IMR-90 (cell line): ENCODE measurements around the gene EPB41L2. TPM values are rescaled to one million over a fixed set of nuclear protein-coding genes. Genes with fewer than 3 reads are reported as not detected.

Experiments used
- ATAC-seq: fragments of 200-7000 bp; cut with Tn5 transposase; 2 replicates; pipeline ENCODE4 v1.9.1; 2020; ENCODE audit warnings: low read depth, mild to moderate bottlenecking, moderate library complexity
- BruUV-seq: library from RNA; stranded (reverse); fragments of 400-500 nt; replicated peaks from 2 replicates; lab custom pipeline; 2021; lab: Mats Ljungman, UMichigan
- CTCF ChIA-PET: fragments of 300-600 bp; formaldehyde crosslinking; extraction: SDS; loops from one replicate; lab custom pipeline; 2021; ENCODE audit warnings: antibody characterized with exemption; lab: Yijun Ruan, JAX
- POLR2A ChIA-PET: fragments of 300-600 bp; sonication (Branson Sonifier 250); formaldehyde crosslinking; loops from one replicate; lab custom pipeline; 2022; ENCODE audit warnings: antibody characterized with exemption; ENCODE audit not compliant: unreplicated experiment; lab: Charles Lee
- DNase-seq: peaks from one replicate; pipeline ENCODE4 v3.0.0; 2013
- H2AFZ ChIP-seq: replicated peaks from 2 replicates; pipeline ENCODE3; 2013; ENCODE audit warnings: low read length, mild to moderate bottlenecking; ENCODE audit not compliant: poor library complexity
- H2AK5ac ChIP-seq: 2 replicates; pipeline ENCODE4 v1.6.1; 2013; ENCODE audit warnings: low read depth, low read length, inconsistent platforms
- H2AK9ac ChIP-seq: replicated peaks from 2 replicates; pipeline ENCODE3; 2013; ENCODE audit warnings: mild to moderate bottlenecking, low read depth, low read length, moderate library complexity; ENCODE audit not compliant: poor library complexity
- H2BK120ac ChIP-seq: 2 replicates; pipeline ENCODE4 v1.6.1; 2013; ENCODE audit warnings: low read depth, low read length, inconsistent platforms
- H2BK15ac ChIP-seq: 3 replicates; pipeline ENCODE4 v1.6.1; 2013; ENCODE audit warnings: low read depth, low read length, inconsistent platforms
- H2BK20ac ChIP-seq: 2 replicates; pipeline ENCODE4 v1.6.1; 2013; ENCODE audit warnings: low read depth, mild to moderate bottlenecking, inconsistent platforms, low read length, moderate library complexity
- H2BK5ac ChIP-seq: 2 replicates; pipeline ENCODE4 v1.6.1; 2013; ENCODE audit warnings: mild to moderate bottlenecking, low read depth, low read length, inconsistent platforms; ENCODE audit not compliant: poor library complexity, severe bottlenecking
- H3K14ac ChIP-seq: replicated peaks from 2 replicates; pipeline ENCODE4 v1.6.1; 2013; ENCODE audit warnings: low read depth, low read length, inconsistent platforms
- H3K18ac ChIP-seq: 2 replicates; pipeline ENCODE4 v1.6.1; 2013; ENCODE audit warnings: low read depth, low read length, control low read depth
- H3K23ac ChIP-seq: 2 replicates; pipeline ENCODE4 v1.6.1; 2013; ENCODE audit warnings: low read depth, low read length, inconsistent platforms
- H3K27ac ChIP-seq: 2 replicates; pipeline ENCODE4 v1.5.1; 2013; ENCODE audit warnings: mild to moderate bottlenecking, control low read depth, low read length; ENCODE audit not compliant: insufficient read depth
- H3K27me3 ChIP-seq: 2 replicates; pipeline ENCODE4 v1.6.1; 2013; ENCODE audit warnings: low read length; ENCODE audit not compliant: control insufficient read depth, insufficient read depth
- H3K36me3 ChIP-seq: 2 replicates; pipeline ENCODE4 v1.6.1; 2013; ENCODE audit warnings: low read length, mixed read lengths; ENCODE audit not compliant: control insufficient read depth, insufficient read depth
- H3K4ac ChIP-seq: 2 replicates; pipeline ENCODE4 v1.6.1; 2013; ENCODE audit warnings: low read depth, low read length, inconsistent platforms
- H3K4me1 ChIP-seq: 2 replicates; pipeline ENCODE4 v1.6.1; 2013; ENCODE audit warnings: low read length, mixed read lengths; ENCODE audit not compliant: control insufficient read depth, insufficient read depth
- H3K4me2 ChIP-seq: 2 replicates; pipeline ENCODE4 v1.6.1; 2013; ENCODE audit warnings: low read depth, mild to moderate bottlenecking, control low read depth, low read length, moderate library complexity
- H3K4me3 ChIP-seq: 2 replicates; pipeline ENCODE4 v1.5.1; 2013; ENCODE audit warnings: low read depth, mild to moderate bottlenecking, control low read depth, low read length, moderate library complexity; ENCODE audit not compliant: insufficient read depth
- H3K56ac ChIP-seq: 2 replicates; pipeline ENCODE4 v1.6.1; 2013; ENCODE audit warnings: low read length, inconsistent platforms; ENCODE audit not compliant: insufficient read depth; ENCODE audit errors: extremely low read depth
- H3K79me1 ChIP-seq, 2 experiments: 2 replicates each; pipeline ENCODE4 v1.6.1; 2013; ENCODE audit warnings: low read length in 2 of 2, inconsistent platforms in 1 of 2, low read depth in 1 of 2
- H3K9ac ChIP-seq: 2 replicates; pipeline ENCODE4 v1.6.1; 2013; ENCODE audit warnings: low read depth, low read length, control low read depth
- H3K9me1 ChIP-seq: 2 replicates; pipeline ENCODE4 v1.6.1; 2013; ENCODE audit warnings: low read length, inconsistent platforms; ENCODE audit not compliant: insufficient read depth
- H3K9me3 ChIP-seq: 2 replicates; pipeline ENCODE4 v1.6.1; 2013; ENCODE audit warnings: low read length; ENCODE audit not compliant: control insufficient read depth, insufficient read depth
- H4K20me1 ChIP-seq: 2 replicates; pipeline ENCODE4 v1.6.1; 2013; ENCODE audit warnings: low read length, inconsistent platforms; ENCODE audit not compliant: insufficient read depth
- H4K5ac ChIP-seq: 2 replicates; pipeline ENCODE4 v1.6.1; 2013; ENCODE audit warnings: mild to moderate bottlenecking, low read depth, low read length, control low read depth
- H4K8ac ChIP-seq, 2 experiments: 2 replicates each; pipeline ENCODE4 v1.6.1; 2013; ENCODE audit warnings: low read depth in 2 of 2, low read length in 2 of 2, control low read depth in 1 of 2, inconsistent platforms in 1 of 2
- H4K91ac ChIP-seq: 2 replicates; pipeline ENCODE4 v1.6.1; 2013; ENCODE audit warnings: low read depth, low read length, inconsistent platforms; ENCODE audit not compliant: insufficient read depth
- BHLHE40 ChIP-seq: fragments of 150-350 bp; IDR thresholded peaks from 2 replicates; pipeline ENCODE4 v1.6.1; 2016; ENCODE audit warnings: mild to moderate bottlenecking, low read depth, low read length
- CHD1 ChIP-seq: IDR thresholded peaks from 2 replicates; pipeline ENCODE4 v1.6.1; 2012; ENCODE audit warnings: low read depth, low read length, improper control_type of control experiment
- ELK1 ChIP-seq: fragments of 150-350 bp; IDR thresholded peaks from 2 replicates; pipeline ENCODE4 v1.6.1; 2016; ENCODE audit warnings: low read depth, mild to moderate bottlenecking, low read length, moderate library complexity, borderline replicate concordance
- MAFK ChIP-seq: IDR thresholded peaks from 2 replicates; pipeline ENCODE4 v1.6.1; 2012; ENCODE audit warnings: low read depth, low read length, improper control_type of control experiment
- MXI1 ChIP-seq: IDR thresholded peaks from 2 replicates; pipeline ENCODE4 v1.6.1; 2012; ENCODE audit warnings: low read depth, mild to moderate bottlenecking, low read length, moderate library complexity, borderline replicate concordance
- POLR2A ChIP-seq: IDR thresholded peaks from 2 replicates; pipeline ENCODE4 v1.6.1; 2012; ENCODE audit warnings: mild to moderate bottlenecking, low read depth, low read length
- RAD21 ChIP-seq: IDR thresholded peaks from 2 replicates; pipeline ENCODE4 v1.6.1; 2012; ENCODE audit warnings: low read length, improper control_type of control experiment
- RCOR1 ChIP-seq: IDR thresholded peaks from 2 replicates; pipeline ENCODE4 v1.6.1; 2012; ENCODE audit warnings: mild to moderate bottlenecking, low read length, improper control_type of control experiment; ENCODE audit not compliant: insufficient replicate concordance
- RFX5 ChIP-seq: IDR thresholded peaks from 2 replicates; pipeline ENCODE4 v1.8.0; 2012; ENCODE audit warnings: low read depth, mild to moderate bottlenecking, low read length, moderate library complexity
- USF2 ChIP-seq: fragments of 150-350 bp; IDR thresholded peaks from 2 replicates; pipeline ENCODE4 v1.6.1; 2017; ENCODE audit warnings: mild to moderate bottlenecking, antibody characterized with exemption, low read length, low read depth
- WGBS, 2 experiments: methylation state at CpG; one replicate each; pipeline versions ENCODE4 v1.1.5 to v1.1.7; 2013; ENCODE audit warnings: missing lambda C conversion rate in 2 of 2; ENCODE audit not compliant: insufficient read length in 1 of 2; ENCODE audit errors: extremely low coverage in 2 of 2; 5-methylcytosine and 5-hydroxymethylcytosine counted together
- dilution Hi-C: fragments of 300-500 bp; cut with HindIII; formaldehyde crosslinking; loops from one replicate; pipeline ENCODE4 v1.14.3; 2018; ENCODE audit warnings: low sequenced_read_pairs; ENCODE audit not compliant: unreplicated experiment
- in situ Hi-C: fragments of 300-500 bp; cut with MboI; formaldehyde crosslinking; loops from 3 replicates; pipeline ENCODE4 v1.14.3; 2019; ENCODE audit warnings: low sequenced_read_pairs, inconsistent platforms, mixed read lengths
- intact Hi-C: fragments of 100-400 bp; cut with micrococcal nuclease; formaldehyde crosslinking; loops from 2 replicates; pipeline ENCODE4 v1.10.0; 2022
- polyA plus RNA-seq, 3 experiments: library from polyadenylated mRNA; depleted of rRNA; stranded (reverse); fragments of >200 nt; gene quantifications; 2 replicates each; pipeline ENCODE4 v1.2.3, GENCODE V29; 2012; ENCODE audit warnings: low replicate concordance in 1 of 3
- total RNA-seq: library from RNA; depleted of rRNA; stranded (reverse); fragments of >200 nt; gene quantifications from 2 replicates; pipeline ENCODE4 v1.2.3, GENCODE V29; 2012

The EPB41L2 gene
- total and polyA plus RNA-seq, 2 of the 4 experiments (the other 2 are of a cell fraction): 85.7 to 99.8 TPM

GRCh38 chr6:131096786-131097185 is 33.7 kb upstream of the EPB41L2 start:
- Histone ChIP-seq H3K4me2 (no peak overlapping the region), H3K14ac (no peak overlapping the region), H3K4me1 (peaks cover 3% of the 10 kb centered on the region), H2AK5ac (no peak overlapping the region), H4K91ac (no peak overlapping the region), H3K23ac (no peak overlapping the region), H2BK120ac (no peak overlapping the region), H3K79me1 (no peaks in the 10 kb centered on the region), H3K4ac (no peak overlapping the region), H3K9me1 (no peaks in the 10 kb centered on the region; the same call in 1 of the 2 replicates), H3K4me3 (no peak overlapping the region), H2BK15ac (no peak overlapping the region), H2BK20ac (no peak overlapping the region), H3K9me3 (peaks cover 7% of the 10 kb centered on the region), H3K27me3 (no peaks in the 10 kb centered on the region), H3K56ac (no peak overlapping the region), H3K36me3 (no peaks in the 10 kb centered on the region), H2AK9ac (no peak overlapping the region), H2BK5ac (no peak overlapping the region), H4K20me1 (no peaks in the 10 kb centered on the region), H4K5ac (no peak overlapping the region), H4K8ac (no peak overlapping the region), H3K27ac (no peak overlapping the region), H3K18ac (no peak overlapping the region), H3K9ac (no peak overlapping the region), H2AFZ (no peak overlapping the region)
- CTCF ChIA-PET: interaction anchor here (0.9 kb wide), 1 partner anchor 12 kb away, joined by 3 read pairs; no protein-coding TSS in a partner anchor
- dilution Hi-C loops: no loop called here
- ATAC-seq (no peak), DNase-seq (no peak)
- no TSS peak for BruUV-seq
- in situ Hi-C loops: no loop called here
- POLR2A ChIA-PET: no interaction called here
- intact Hi-C loops: no loop called here
- WGBS, 2 experiments: no CpG with 5 or more reads among the region's 3 CpGs
- TF ChIP-seq MAFK (no peak), RFX5 (no peak), POLR2A (no peak), RCOR1 (no peak), BHLHE40 (no peak), ELK1 (no peak), USF2 (no peak), CHD1 (no peak), RAD21 (no peak), MXI1 (no peak)
